GM06990 (cell line): ENCODE data around the gene SOCS6.

Experiments
- DNase-seq: peaks from one replicate; pipeline ENCODE4 v3.0.0-alpha.2; 2011; ENCODE audit not compliant: insufficient read length; ENCODE audit errors: extremely low read depth
- H3K27me3 ChIP-seq: replicated peaks from 2 replicates; pipeline ENCODE4 v1.6.0; 2011; ENCODE audit warnings: low read length; ENCODE audit not compliant: control insufficient read depth, insufficient read depth
- H3K36me3 ChIP-seq: 2 replicates; pipeline ENCODE4 v1.5.1; 2011; ENCODE audit warnings: low read length; ENCODE audit not compliant: control insufficient read depth, insufficient read depth
- H3K4me3 ChIP-seq: replicated peaks from 2 replicates; pipeline ENCODE4 v1.5.1; 2011; ENCODE audit warnings: low read depth, mild to moderate bottlenecking, control low read depth, low read length
- CTCF ChIP-seq: IDR thresholded peaks from 2 replicates; pipeline ENCODE4 v1.5.1; 2011; ENCODE audit warnings: low read length, control low read depth, mild to moderate bottlenecking, inconsistent platforms; ENCODE audit not compliant: insufficient read depth, poor library complexity, severe bottlenecking

Gene SOCS6

GRCh38 chr18:70368903-70369302, 80.1 kb downstream of the SOCS6 start:
- H3K27me3 ChIP-seq, result no peaks in the 10 kb centered on the region; the same call in 1 of the 2 replicates
- no peak for DNase-seq

GRCh38 chr18:70370762-70371733, 82.2 kb downstream of the SOCS6 start:
- Histone ChIP-seq H3K36me3 (no peaks in the 10 kb centered on the region), H3K27me3 (no peaks in the 10 kb centered on the region; the same call in 1 of the 2 replicates), H3K4me3 (no peak overlapping the region)
- no peak for TF ChIP-seq CTCF
- DNase-seq, result no peak

More at GRCh38 chr18:70368903-70369302, 80.1 kb downstream of the SOCS6 start:
- TF ChIP-seq CTCF, result no peak
- Histone ChIP-seq H3K4me3 (no peak overlapping the region), H3K36me3 (no peaks in the 10 kb centered on the region)

- Histone ChIP-seq H3K27me3 (no peaks in the 10 kb centered on the region), H3K4me3 (no peak overlapping the region), H3K36me3 (no peaks in the 10 kb centered on the region)
- TF ChIP-seq CTCF, result no peak
- no peak for DNase-seq
These were observed 83.1 kb downstream of the SOCS6 start for GRCh38 chr18:70371908-70372307.

GRCh38 chr18:70372450-70373041, 83.7 kb downstream of the SOCS6 start:
- DNase-seq, result no peak
- no peaks in the 10 kb centered on the region for H3K36me3 ChIP-seq
- no peak overlapping the region for H3K4me3 ChIP-seq
- H3K27me3 ChIP-seq, result no peaks in the 10 kb centered on the region
- TF ChIP-seq CTCF, result no peak

- H3K4me3 ChIP-seq, result no peak overlapping the region
- no peaks in the 10 kb centered on the region for H3K27me3 ChIP-seq
- no peak for DNase-seq
- TF ChIP-seq CTCF, result no peak
- no peaks in the 10 kb centered on the region for H3K36me3 ChIP-seq
These were observed 84.2 kb downstream of the SOCS6 start for GRCh38 chr18:70373042-70373519.
